Common myeloid progenitor, CD34-positive (primary cell): ENCODE results near the gene RASSF5.

Experiments used
- CTCF ChIA-PET: fragments of 350-600 bp; sonication (Branson Sonifier 250); formaldehyde crosslinking; loops from one replicate; lab custom pipeline; 2021; ENCODE audit warnings: antibody characterized with exemption; lab: Charles Lee
- POLR2A ChIA-PET: fragments of 350-600 bp; sonication (Branson Sonifier 250); formaldehyde crosslinking; loops from one replicate; lab custom pipeline; 2021; ENCODE audit warnings: antibody characterized with exemption; lab: Charles Lee
- DNase-seq, 3 donors: peaks; one replicate each; pipeline versions ENCODE4 v3.0.0 to v3.0.0-alpha.2; 2013
- H3K27ac ChIP-seq, 2 experiments: 1 replicate in 1 of 2; 2 replicates in 1 of 2; pipeline ENCODE4 v1.7.0; 2013; ENCODE audit warnings: inconsistent platforms in 2 of 2, low read length in 2 of 2, mild to moderate bottlenecking in 2 of 2, low read depth in 1 of 2, moderate library complexity in 1 of 2; ENCODE audit not compliant: severe bottlenecking in 2 of 2, insufficient read depth in 1 of 2, poor library complexity in 1 of 2
- H3K27me3 ChIP-seq, 5 experiments: replicated peaks in 2 of 5; 1 replicate in 3 of 5; 2 replicates in 2 of 5; pipeline versions ENCODE4 v1.6.1 to v1.7.0; 2013; ENCODE audit warnings: low read length in 4 of 5, mild to moderate bottlenecking in 2 of 5, moderate library complexity in 2 of 5, inconsistent platforms in 1 of 5; ENCODE audit not compliant: insufficient read depth in 5 of 5, control insufficient read depth in 4 of 5
- H3K36me3 ChIP-seq, 4 experiments: 1 replicate in 2 of 4; 2 replicates in 2 of 4; pipeline versions ENCODE4 v1.6.1 to v1.7.0; 2013; ENCODE audit warnings: low read length in 3 of 4, control low read depth in 1 of 4, mild to moderate bottlenecking in 1 of 4; ENCODE audit not compliant: control insufficient read depth in 4 of 4, insufficient read depth in 4 of 4
- H3K4me1 ChIP-seq, 4 experiments: 1 replicate in 3 of 4; 2 replicates in 1 of 4; pipeline versions ENCODE4 v1.6.1 to v1.7.1; 2013; ENCODE audit warnings: low read length in 3 of 4, mild to moderate bottlenecking in 3 of 4, control low read depth in 1 of 4, inconsistent platforms in 1 of 4, moderate library complexity in 1 of 4; ENCODE audit not compliant: control insufficient read depth in 4 of 4, insufficient read depth in 4 of 4; ENCODE audit errors: control extremely low read depth in 1 of 4
- H3K4me3 ChIP-seq, 7 experiments: 1 replicate in 4 of 7; 2 replicates in 3 of 7; pipeline versions ENCODE4 v1.5.1 to v1.7.0; 2013; ENCODE audit warnings: mild to moderate bottlenecking in 7 of 7, low read length in 6 of 7, moderate library complexity in 6 of 7, inconsistent platforms in 2 of 7, low read depth in 2 of 7, control low read depth in 1 of 7; ENCODE audit not compliant: insufficient read depth in 4 of 7, control insufficient read depth in 1 of 7; ENCODE audit errors: extremely low read depth in 1 of 7
- H3K9me3 ChIP-seq, 5 experiments: 1 replicate in 4 of 5; 2 replicates in 1 of 5; pipeline versions ENCODE4 v1.6.1 to v1.7.1; 2013; ENCODE audit warnings: low read length in 4 of 5, mild to moderate bottlenecking in 2 of 5, inconsistent platforms in 1 of 5, low read depth in 1 of 5, moderate library complexity in 1 of 5; ENCODE audit not compliant: control insufficient read depth in 4 of 5, insufficient read depth in 2 of 5; ENCODE audit errors: control extremely low read depth in 1 of 5
- whole genome bisulfite sequencing: methylation state at CpG from one replicate; pipeline ENCODE4 v1.1.5; 2013; ENCODE audit not compliant: insufficient coverage; 5-methylcytosine and 5-hydroxymethylcytosine counted together

Gene RASSF5

GRCh38 chr1:206555473-206555935 is 48.2 kb downstream of the RASSF5 start:
- H3K9me3 ChIP-seq: no peaks in the 10 kb centered on the region
- CTCF ChIA-PET: interaction anchor here (0.7 to 21.6 kb wide), 14 partner anchors 8 to 484 kb away, joined by 3 to 395 read pairs (median 3); partner anchors contain the start of gene EIF2D
- H3K36me3 ChIP-seq: peaks cover 0 to 2% (median under 1%) of the 10 kb centered on the region in 4 experiments
- H3K27ac ChIP-seq: no peak overlapping the region
- H3K4me1 ChIP-seq: peaks cover 22 to 53% (median 50%) of the 10 kb centered on the region in 4 experiments
- no peak overlapping the region for H3K4me3 ChIP-seq
- POLR2A ChIA-PET: interaction anchor here (0.6 to 0.9 kb wide), 2 partner anchors 10 to 26 kb away, joined by 3 read pairs; no protein-coding TSS in a partner anchor
- no peaks in the 10 kb centered on the region for H3K27me3 ChIP-seq
- no peak for DNase-seq
- 88% methylated on average over 7 of the region's 10 CpGs for WGBS

GRCh38 chr1:206556047-206556749 is 48.9 kb downstream of the RASSF5 start:
- H3K9me3 ChIP-seq: no peaks in the 10 kb centered on the region
- POLR2A ChIA-PET: interaction anchor here (0.9 to 1.7 kb wide), 2 partner anchors 11 to 24 kb away, joined by 3 to 6 read pairs; no protein-coding TSS in a partner anchor
- CTCF ChIA-PET: interaction anchor here (0.7 to 21.6 kb wide), 9 partner anchors 8 to 94 kb away, joined by 3 to 395 read pairs (median 4); no protein-coding TSS in a partner anchor
- H3K4me1 ChIP-seq: peaks cover 27 to 58% (median 56%) of the 10 kb centered on the region in 4 experiments
- DNase-seq: no peak
- H3K27ac ChIP-seq: peak overlapping the region in 1 of 2 experiments; percentile 17
- H3K36me3 ChIP-seq: peaks cover 5 to 9% (median 7%) of the 10 kb centered on the region in 4 experiments
- H3K27me3 ChIP-seq: no peaks in the 10 kb centered on the region
- WGBS: 82% methylated on average over 7 of the region's 7 CpGs
- H3K4me3 ChIP-seq: peak overlapping the region in 2 of 7 experiments; percentile 86 to 92

GRCh38 chr1:206556750-206557635 is 49.7 kb downstream of the RASSF5 start:
- H3K27me3 ChIP-seq: no peaks in the 10 kb centered on the region
- H3K36me3 ChIP-seq: peaks cover 5 to 13% (median 10%) of the 10 kb centered on the region in 4 experiments
- H3K9me3 ChIP-seq: no peaks in the 10 kb centered on the region
- WGBS: under 1% methylated on average over 51 of the region's 67 CpGs
- ChIA-PET POLR2A (interaction anchor here (0.9 to 1.7 kb wide), 2 partner anchors 12 to 24 kb away, joined by 3 to 6 read pairs; no protein-coding TSS in a partner anchor), CTCF (interaction anchor here (0.7 to 21.6 kb wide), 6 partner anchors 9 to 52 kb away, joined by 3 to 395 read pairs (median 5); no protein-coding TSS in a partner anchor)
- H3K27ac ChIP-seq: peak overlapping the region; percentile 67 to 86
- H3K4me3 ChIP-seq: peak overlapping the region; percentile 72 to 95 (median 86)
- DNase-seq: peak; percentile 87 to 95 (median 93)
- peaks cover 28 to 61% (median 59%) of the 10 kb centered on the region in 4 experiments for H3K4me1 ChIP-seq

- H3K27ac ChIP-seq: peak overlapping the region; percentile 67 to 86
- WGBS: under 1% methylated on average over 14 of the region's 14 CpGs
- peaks cover 30 to 69% (median 68%) of the 10 kb centered on the region in 4 experiments for H3K4me1 ChIP-seq
- H3K36me3 ChIP-seq: peaks cover 5 to 17% (median 12%) of the 10 kb centered on the region in 4 experiments
- no peaks in the 10 kb centered on the region for H3K27me3 ChIP-seq
- CTCF ChIA-PET: interaction anchor here (2.1 to 21.6 kb wide), 3 partner anchors 8 to 22 kb away, joined by 6 to 395 read pairs (median 158); no protein-coding TSS in a partner anchor
- POLR2A ChIA-PET: interaction anchor here (0.7 to 1.7 kb wide), 3 partner anchors 9 to 26 kb away, joined by 3 to 6 read pairs (median 4); no protein-coding TSS in a partner anchor
- peak overlapping the region; percentile 72 to 95 (median 86) for H3K4me3 ChIP-seq
- no peaks in the 10 kb centered on the region for H3K9me3 ChIP-seq
- peak; percentile 54 to 88 (median 82) for DNase-seq
Measured at GRCh38 chr1:206557636-206558473, 50.5 kb downstream of the RASSF5 start.

GRCh38 chr1:206558794-206559671 is 51.7 kb downstream of the RASSF5 start:
- Histone ChIP-seq H3K9me3 (no peaks in the 10 kb centered on the region), H3K27me3 (no peaks in the 10 kb centered on the region), H3K36me3 (peaks cover 5 to 22% (median 14%) of the 10 kb centered on the region in 4 experiments), H3K27ac (peak overlapping the region; percentile 67 to 86), H3K4me1 (peaks cover 37 to 79% (median 79%) of the 10 kb centered on the region in 4 experiments), H3K4me3 (peak overlapping the region in 6 of 7 experiments; percentile 82 to 95 (median 88))
- CTCF ChIA-PET: interaction anchor here (2.1 to 21.6 kb wide), 3 partner anchors 7 to 21 kb away, joined by 6 to 395 read pairs (median 158); no protein-coding TSS in a partner anchor
- POLR2A ChIA-PET: interaction anchor here (1.0 to 1.1 kb wide), 3 partner anchors 19 to 25 kb away, joined by 3 to 5 read pairs (median 3); no protein-coding TSS in a partner anchor
- 10% methylated on average over 2 of the region's 6 CpGs for whole genome bisulfite sequencing
- no peak for DNase-seq
